ENCODE results near the gene TDP1. TPM values are rescaled to one million over a fixed set of nuclear protein-coding genes. Genes with fewer than 3 reads are reported as not detected.

The TDP1 gene
- total RNA-seq, 4 donors from 2014 or later: 0.75 to 28.3 (median 14.5) TPM

DNA sequence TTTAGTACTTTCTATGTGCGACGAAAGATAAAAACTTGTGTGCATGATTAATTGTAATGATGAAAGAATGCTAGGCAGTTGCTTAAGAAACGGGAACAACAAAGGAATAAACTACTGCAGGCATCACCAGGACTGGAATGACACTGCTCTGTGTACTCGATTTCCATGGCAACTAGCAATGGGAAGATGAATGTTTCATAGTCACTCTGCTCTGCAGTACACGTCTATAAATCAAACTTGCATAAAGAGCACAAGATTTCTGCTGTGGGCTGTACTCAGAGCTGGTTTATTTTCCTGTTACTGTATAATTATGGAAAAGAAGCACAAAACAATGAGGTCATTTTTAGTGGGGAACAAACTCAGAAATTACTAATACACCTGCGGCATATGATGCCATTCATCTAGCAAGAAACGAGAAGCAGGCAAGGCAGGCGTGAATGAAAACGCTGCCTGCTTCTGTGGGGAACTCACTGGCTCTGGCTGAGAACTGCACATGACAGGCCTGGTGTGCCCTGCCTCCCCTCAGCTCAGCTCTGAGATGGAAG is 43.0 kb upstream of the TDP1 start:
- 27 to 39% methylated on average over 6 to 9 of the region's 9 CpGs for WGBS, 2 donors (ENCODE audit: low coverage in 1 of 2)
- H3K36me3 ChIP-seq: no peaks in the 10 kb centered on the region
- TF ChIP-seq POLR2A (IDR thresholded peaks at IDR 0.05) (no peak), EP300 (IDR thresholded peaks at IDR 0.05; ENCODE audit: low read depth) (peak; percentile 70), POLR2AphosphoS5 (IDR thresholded peaks at IDR 0.05) (peak; percentile 72 to 74 (median 74))
- TF ChIP-seq, protein P1, sequence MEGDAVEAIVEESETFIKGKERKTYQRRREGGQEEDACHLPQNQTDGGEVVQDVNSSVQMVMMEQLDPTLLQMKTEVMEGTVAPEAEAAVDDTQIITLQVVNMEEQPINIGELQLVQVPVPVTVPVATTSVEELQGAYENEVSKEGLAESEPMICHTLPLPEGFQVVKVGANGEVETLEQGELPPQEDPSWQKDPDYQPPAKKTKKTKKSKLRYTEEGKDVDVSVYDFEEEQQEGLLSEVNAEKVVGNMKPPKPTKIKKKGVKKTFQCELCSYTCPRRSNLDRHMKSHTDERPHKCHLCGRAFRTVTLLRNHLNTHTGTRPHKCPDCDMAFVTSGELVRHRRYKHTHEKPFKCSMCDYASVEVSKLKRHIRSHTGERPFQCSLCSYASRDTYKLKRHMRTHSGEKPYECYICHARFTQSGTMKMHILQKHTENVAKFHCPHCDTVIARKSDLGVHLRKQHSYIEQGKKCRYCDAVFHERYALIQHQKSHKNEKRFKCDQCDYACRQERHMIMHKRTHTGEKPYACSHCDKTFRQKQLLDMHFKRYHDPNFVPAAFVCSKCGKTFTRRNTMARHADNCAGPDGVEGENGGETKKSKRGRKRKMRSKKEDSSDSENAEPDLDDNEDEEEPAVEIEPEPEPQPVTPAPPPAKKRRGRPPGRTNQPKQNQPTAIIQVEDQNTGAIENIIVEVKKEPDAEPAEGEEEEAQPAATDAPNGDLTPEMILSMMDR (IDR thresholded peaks at IDR 0.05): no peak
- in situ Hi-C loops (cut with MboI; ENCODE audit: low pct_ligation_motif_present in 1 of 4, low pct_unique_long_range_greater_than_20kb in 1 of 4, low sequenced_read_pairs in 3 of 4) (loop anchor here (5.0 to 25.0 kb wide), 9 partner anchors 300 to 888 kb away; partner anchors contain the start of gene FOXN3 (in 1 of the 4)), intact Hi-C loops (cut with DNase I; ENCODE audit: low total_unique reads) (loop anchor here (5.0 kb wide), 2 partner anchors 870 to 885 kb away; no protein-coding TSS in a partner anchor)
- peak overlapping the region; percentile 53 to 76 (median 74) for H3K27ac ChIP-seq
- H3K4me1 ChIP-seq: peaks cover 13 to 32% (median 23%) of the 10 kb centered on the region in 4 donors
- no peaks in the 10 kb centered on the region for H3K27me3 ChIP-seq
- no peaks in the 10 kb centered on the region for H3K9me3 ChIP-seq
- peak; percentile 10 for DNase-seq
- no peak overlapping the region for H3K4me3 ChIP-seq

DNA sequence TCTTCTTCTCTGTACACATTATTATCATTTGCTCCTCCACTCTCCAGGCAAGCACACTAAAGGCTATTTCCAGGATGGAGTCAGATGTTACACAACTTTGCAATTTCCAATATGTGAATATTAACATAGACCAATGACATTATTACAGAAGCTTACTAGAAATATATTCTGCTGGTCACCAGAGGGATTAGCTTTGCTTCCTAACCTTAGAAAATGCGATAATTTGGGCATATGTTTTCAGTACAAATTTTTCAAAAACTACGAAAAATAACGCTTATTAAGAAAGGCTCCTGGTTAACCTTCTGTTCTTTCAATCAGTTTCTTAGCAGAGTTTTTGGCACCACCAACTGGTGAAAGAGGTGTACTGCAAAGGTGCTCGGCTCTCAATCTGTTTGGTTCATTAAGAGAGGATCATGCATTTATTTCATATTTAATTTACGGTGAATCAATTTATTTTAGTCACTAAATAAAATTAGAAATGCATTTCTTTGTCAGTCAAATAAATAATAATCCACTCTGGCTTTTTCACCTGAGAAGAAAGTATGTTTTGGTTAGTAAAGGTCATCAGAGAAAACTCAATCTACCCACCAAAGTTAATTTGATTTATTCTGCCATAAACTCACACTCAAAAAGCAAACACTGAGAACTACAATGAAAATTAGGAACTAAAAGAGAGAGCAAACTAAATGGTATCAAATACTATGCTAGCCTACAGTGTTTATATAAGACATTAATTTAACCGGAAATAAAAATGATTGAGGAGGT is 40.4 kb upstream of the TDP1 start:
- Histone ChIP-seq H3K27me3 (no peaks in the 10 kb centered on the region), H3K4me3 (no peak overlapping the region), H3K36me3 (no peaks in the 10 kb centered on the region), H3K27ac (no peak overlapping the region), H3K9me3 (no peaks in the 10 kb centered on the region), H3K4me1 (peaks cover 13 to 29% (median 22%) of the 10 kb centered on the region in 4 donors)
- TF ChIP-seq POLR2A (IDR thresholded peaks at IDR 0.05): no peak
- TF ChIP-seq, protein P1 (IDR thresholded peaks at IDR 0.05): peak; percentile 88 to 97 (median 95)
- WGBS, 2 donors (ENCODE audit: low coverage in 1 of 2): 13 to 16% methylated on average over 6 of the region's 6 CpGs
- intact Hi-C loops (cut with DNase I; ENCODE audit: low total_unique reads): no loop called here
- peak; percentile 65 for DNase-seq
- in situ Hi-C loops (cut with MboI; ENCODE audit: low pct_ligation_motif_present in 1 of 4, low pct_unique_long_range_greater_than_20kb in 1 of 4, low sequenced_read_pairs in 3 of 4): loop anchor here in 3 of 4 donors (10.0 to 25.0 kb wide), 8 partner anchors 303 to 890 kb away; partner anchors contain the start of gene FOXN3 (in 1 of the 3)

DNA sequence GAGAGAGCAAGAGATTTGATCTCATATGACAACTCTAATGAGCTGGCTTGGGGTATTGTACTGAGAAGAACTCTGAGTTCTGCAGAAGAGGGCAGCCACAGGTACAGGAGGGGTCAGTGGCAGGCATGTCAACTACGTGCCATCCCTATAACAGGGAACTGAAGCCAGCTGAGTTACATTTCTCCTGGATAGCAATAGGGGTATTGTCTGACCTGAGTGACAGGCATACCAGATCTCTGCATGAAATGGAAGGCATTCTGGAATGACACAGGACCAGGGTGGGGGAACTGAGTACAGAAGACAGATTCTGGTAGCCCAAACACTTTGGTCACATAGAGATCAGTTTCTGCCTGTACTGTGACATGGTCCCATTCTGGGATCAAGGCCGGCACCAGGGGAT is 37.0 kb upstream of the TDP1 start:
- no peak for DNase-seq
- no peaks in the 10 kb centered on the region for H3K4me1 ChIP-seq
- in situ Hi-C loops (cut with MboI; ENCODE audit: low pct_ligation_motif_present in 1 of 4, low pct_unique_long_range_greater_than_20kb in 1 of 4, low sequenced_read_pairs in 3 of 4): loop anchor here in 3 of 4 donors (10.0 to 25.0 kb wide), 8 partner anchors 306 to 894 kb away; partner anchors contain the start of gene FOXN3 (in 1 of the 3)
- no peaks in the 10 kb centered on the region for H3K36me3 ChIP-seq
- no peaks in the 10 kb centered on the region for H3K27me3 ChIP-seq
- WGBS, 2 donors (ENCODE audit: low coverage in 1 of 2): 67 to 100% methylated on average over 1 to 2 of the region's 2 CpGs
- intact Hi-C loops (cut with DNase I; ENCODE audit: low total_unique reads): no loop called here
- TF ChIP-seq, protein P1 (IDR thresholded peaks at IDR 0.05): no peak
- TF ChIP-seq POLR2A (IDR thresholded peaks at IDR 0.05) (no peak), POLR2AphosphoS5 (IDR thresholded peaks at IDR 0.05) (no peak), EP300 (IDR thresholded peaks at IDR 0.05; ENCODE audit: low read depth) (no peak)
- H3K9me3 ChIP-seq: no peaks in the 10 kb centered on the region
- H3K4me3 ChIP-seq: no peak overlapping the region
- no peak overlapping the region for H3K27ac ChIP-seq

DNA sequence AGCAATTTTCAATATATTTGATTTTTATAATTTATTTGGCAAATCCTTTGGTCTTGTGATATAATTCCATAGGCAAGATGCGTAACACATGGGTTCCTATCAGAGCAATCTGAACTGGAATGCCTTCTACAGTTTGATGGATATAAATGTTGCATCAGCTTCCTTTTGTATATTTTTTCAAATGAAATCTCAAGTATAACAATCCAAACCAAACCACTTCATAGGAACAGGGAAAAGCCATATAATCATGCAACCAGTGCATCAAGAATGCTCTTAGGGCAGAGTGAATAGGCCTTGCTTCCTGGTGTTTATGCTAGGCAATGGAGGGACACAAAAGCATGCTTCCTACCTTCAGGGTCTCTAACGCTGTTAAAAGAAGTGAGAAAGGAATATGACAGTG is 35.7 kb upstream of the TDP1 start:
- intact Hi-C loops (cut with DNase I; ENCODE audit: low total_unique reads) (no loop called here), in situ Hi-C loops (cut with MboI; ENCODE audit: low pct_ligation_motif_present in 1 of 4, low pct_unique_long_range_greater_than_20kb in 1 of 4, low sequenced_read_pairs in 3 of 4) (loop anchor here in 3 of 4 donors (25.0 kb wide), 6 partner anchors 308 to 883 kb away; partner anchors contain the start of gene FOXN3 (in 1 of the 3))
- DNase-seq: no peak
- no peaks in the 10 kb centered on the region for H3K9me3 ChIP-seq
- no peak overlapping the region for H3K4me3 ChIP-seq
- TF ChIP-seq POLR2A (IDR thresholded peaks at IDR 0.05) (no peak), EP300 (IDR thresholded peaks at IDR 0.05; ENCODE audit: low read depth) (no peak), POLR2AphosphoS5 (IDR thresholded peaks at IDR 0.05) (no peak)
- no peaks in the 10 kb centered on the region for H3K36me3 ChIP-seq
- 95 to 97% methylated on average over 2 of the region's 2 CpGs for WGBS, 2 donors (ENCODE audit: low coverage in 1 of 2)
- no peaks in the 10 kb centered on the region for H3K4me1 ChIP-seq
- no peaks in the 10 kb centered on the region for H3K27me3 ChIP-seq
- no peak overlapping the region for H3K27ac ChIP-seq

Measured in transverse colon (tissue), 4 donors.